GM23338 (cell line): ENCODE measurements around the gene APELA. TPM values are rescaled to one million over a fixed set of nuclear protein-coding genes. Genes with fewer than 3 reads are reported as not detected.

Experiments
- ATAC-seq: fragments of 200-7000 bp; cut with Tn5 transposase; 3 replicates; pipeline ENCODE4 v1.9.1; 2020
- DNase-seq: peaks from one replicate; pipeline ENCODE4 v3.0.0-alpha.2; 2015; ENCODE audit warnings: low spot score
- H2AFZ ChIP-seq: fragments of 200-600 bp; sonication (generic); 2 replicates; pipeline ENCODE4 v1.8.0; 2016; ENCODE audit warnings: antibody characterized with exemption, mild to moderate bottlenecking, moderate library complexity
- H3F3A ChIP-seq: fragments of 200-600 bp; sonication (generic); replicated peaks from 2 replicates; pipeline ENCODE4 v1.8.0; 2017; ENCODE audit warnings: antibody characterized with exemption, mixed run types, low read depth
- H3K27ac ChIP-seq: fragments of 200-600 bp; sonication (generic); 2 replicates; pipeline ENCODE4 v1.6.1; 2016; ENCODE audit warnings: low read depth
- H3K27me3 ChIP-seq: fragments of 200-600 bp; sonication (generic); 2 replicates; pipeline ENCODE4 v1.8.0; 2016; ENCODE audit warnings: mild to moderate bottlenecking, mixed run types, moderate library complexity; ENCODE audit not compliant: insufficient read depth
- H3K36me3 ChIP-seq: fragments of 200-600 bp; sonication (generic); 2 replicates; pipeline ENCODE4 v1.8.0; 2016; ENCODE audit warnings: mild to moderate bottlenecking; ENCODE audit not compliant: insufficient read depth
- H3K4me1 ChIP-seq: fragments of 200-600 bp; sonication (generic); 2 replicates; pipeline ENCODE4 v1.8.0; 2016; ENCODE audit warnings: mild to moderate bottlenecking, moderate library complexity; ENCODE audit not compliant: insufficient read depth
- H3K4me2 ChIP-seq: fragments of 200-600 bp; sonication (generic); 2 replicates; pipeline ENCODE4 v1.7.1; 2017; ENCODE audit warnings: mixed run types
- H3K4me3 ChIP-seq: fragments of 200-600 bp; sonication (generic); 2 replicates; pipeline ENCODE4 v1.6.1; 2016; ENCODE audit warnings: mixed run types
- H3K79me2 ChIP-seq: fragments of 200-600 bp; sonication (generic); replicated peaks from 2 replicates; pipeline ENCODE4 v1.8.0; 2017; ENCODE audit warnings: mild to moderate bottlenecking; ENCODE audit not compliant: insufficient read depth
- H3K9me2 ChIP-seq: fragments of 200-600 bp; sonication (generic); 2 replicates; pipeline ENCODE4 v1.8.0; 2017; ENCODE audit not compliant: insufficient read depth
- H4K20me1 ChIP-seq: fragments of 200-600 bp; sonication (generic); replicated peaks from 2 replicates; pipeline ENCODE4 v1.8.0; 2017; ENCODE audit warnings: mild to moderate bottlenecking; ENCODE audit not compliant: insufficient read depth
- H3K27ac Mint-ChIP-seq: 2 replicates; pipeline ENCODE4 v1.8.0; 2020; ENCODE audit warnings: inconsistent platforms, mild to moderate bottlenecking, moderate library complexity, mixed read lengths
- H3K27me3 Mint-ChIP-seq: 3 replicates; pipeline ENCODE4 v1.8.0; 2022; ENCODE audit warnings: low read depth, mild to moderate bottlenecking, moderate library complexity, mixed read lengths, inconsistent platforms; ENCODE audit not compliant: insufficient read depth, poor library complexity
- H3K36me3 Mint-ChIP-seq: 3 replicates; pipeline ENCODE4 v1.8.0; 2021; ENCODE audit warnings: low read depth, mild to moderate bottlenecking, inconsistent platforms, moderate library complexity, mixed read lengths
- H3K4me1 Mint-ChIP-seq: 3 replicates; pipeline ENCODE4 v1.8.0; 2020; ENCODE audit warnings: mild to moderate bottlenecking, inconsistent platforms, mixed read lengths
- H3K4me3 Mint-ChIP-seq: 3 replicates; pipeline ENCODE4 v1.8.0; 2021; ENCODE audit warnings: moderate library complexity, mild to moderate bottlenecking, inconsistent platforms, mixed read lengths
- H3K9me3 Mint-ChIP-seq: 3 replicates; pipeline ENCODE4 v1.8.0; 2020; ENCODE audit warnings: moderate library complexity, mild to moderate bottlenecking, inconsistent platforms, mixed read lengths
- CTCF ChIP-seq, 2 experiments: fragments of 200-600 bp in 1 of 2; sonication (generic) in 1 of 2; conservative IDR thresholded peaks; 2 replicates each; pipeline versions ENCODE4 v1.5.1 to v1.6.1; 2016 to 2017; ENCODE audit warnings: antibody characterized with exemption in 2 of 2, low read depth in 2 of 2, mild to moderate bottlenecking in 2 of 2, moderate library complexity in 1 of 2
- ETS1 ChIP-seq: IDR thresholded peaks from 2 replicates; pipeline ENCODE4 v1.6.1; 2016; ENCODE audit warnings: antibody characterized with exemption
- EZH2 ChIP-seq: fragments of 200-600 bp; sonication (generic); IDR thresholded peaks from one replicate; pipeline ENCODE4 v1.8.0; 2017; ENCODE audit warnings: antibody characterized with exemption, mild to moderate bottlenecking, low read depth; ENCODE audit not compliant: unreplicated experiment
- EZH2phosphoT487 ChIP-seq: fragments of 200-600 bp; sonication (generic); IDR thresholded peaks from one replicate; pipeline ENCODE4 v1.8.1; 2018; ENCODE audit warnings: antibody characterized with exemption; ENCODE audit not compliant: unreplicated experiment
- JUNB ChIP-seq: IDR thresholded peaks from one replicate; pipeline ENCODE4 v1.6.1; 2016; ENCODE audit warnings: antibody characterized with exemption; ENCODE audit not compliant: unreplicated experiment
- NANOG ChIP-seq: IDR thresholded peaks from 2 replicates; pipeline ENCODE4 v1.6.1; 2016; ENCODE audit warnings: antibody characterized with exemption, borderline replicate concordance
- POLR2AphosphoS5 ChIP-seq: IDR thresholded peaks from 2 replicates; pipeline ENCODE4 v1.6.1; 2016; ENCODE audit warnings: antibody characterized with exemption, low read depth
- REST ChIP-seq: IDR thresholded peaks from one replicate; pipeline ENCODE4 v1.6.1; 2018; ENCODE audit warnings: antibody characterized with exemption; ENCODE audit not compliant: unreplicated experiment
- STAT1 ChIP-seq: IDR thresholded peaks from one replicate; pipeline ENCODE4 v1.6.1; 2016; ENCODE audit warnings: antibody characterized with exemption; ENCODE audit not compliant: unreplicated experiment
- ZNF114 ChIP-seq: fragments of 250-450 bp; sonication (Bioruptor Pico); IDR thresholded peaks from 2 replicates; pipeline ENCODE4 v1.5.0; 2020; ENCODE audit warnings: mild to moderate bottlenecking, moderate library complexity
- ZNF331 ChIP-seq: fragments of 250-450 bp; sonication (Bioruptor Pico); IDR thresholded peaks from 2 replicates; pipeline ENCODE4 v1.5.0; 2020; ENCODE audit warnings: low read depth, mild to moderate bottlenecking, moderate library complexity
- ZNF462 ChIP-seq: fragments of 250-450 bp; sonication (Bioruptor Pico); IDR thresholded peaks from 2 replicates; pipeline ENCODE4 v1.5.0; 2020; ENCODE audit warnings: mild to moderate bottlenecking, moderate library complexity
- polyA plus RNA-seq: library from polyadenylated mRNA; unstranded; fragments of >200 nt; fragmentation: Nextera tagmentation; extraction: Ambion mirVana; gene quantifications from 2 replicates; pipeline ENCODE4 v1.2.1, GENCODE V29; 2016
- total RNA-seq: library from RNA; depleted of rRNA; stranded (reverse); fragments of >200 nt; shearing (Covaris generic); gene quantifications from 2 replicates; pipeline ENCODE4 v1.2.3, GENCODE V29; 2014

Gene APELA
- total and polyA plus RNA-seq, 2 experiments from 2014 or later = 114 to 213 TPM

GRCh38 chr4:164926301-164926700 lies 49.3 kb downstream of the APELA start:
- Histone ChIP-seq H2AFZ (no peak overlapping the region), H3K27ac (no peak overlapping the region), H3K27me3 (no peaks in the 10 kb centered on the region), H3K4me1 (no peaks in the 10 kb centered on the region), H3F3A (no peaks in the 10 kb centered on the region), H3K9me2 (no peaks in the 10 kb centered on the region), H4K20me1 (no peaks in the 10 kb centered on the region), H3K4me2 (no peak overlapping the region), H3K79me2 (no peaks in the 10 kb centered on the region), H3K36me3 (no peaks in the 10 kb centered on the region), H3K4me3 (no peak overlapping the region)
- H3K4me1 Mint-ChIP-seq = peaks cover 3% of the 10 kb centered on the region; the same call in 1 of the 3 replicates
- DNase-seq = no peak
- TF ChIP-seq REST = no peak
- TF ChIP-seq ZNF462 (CRISPR knock-in tag) = no peak
- TF ChIP-seq NANOG = no peak
- TF ChIP-seq ZNF331 (CRISPR knock-in tag) = no peak
- no peak for TF ChIP-seq CTCF (conservative IDR thresholded peaks at IDR 0.05; ENCODE audit: low read depth in 2 of 2)
- no peak for TF ChIP-seq EZH2phosphoT487
- no peak for TF ChIP-seq ETS1
- no peak for TF ChIP-seq ZNF114
- no peak for TF ChIP-seq EZH2
- TF ChIP-seq POLR2AphosphoS5 = no peak
- no peak for TF ChIP-seq STAT1
- TF ChIP-seq JUNB = no peak
- H3K27ac Mint-ChIP-seq = no peak overlapping the region
- no peaks in the 10 kb centered on the region for H3K9me3 Mint-ChIP-seq
- H3K36me3 Mint-ChIP-seq = no peaks in the 10 kb centered on the region
- ATAC-seq = no peak
- H3K27me3 Mint-ChIP-seq = peaks cover 1% of the 10 kb centered on the region
- H3K4me3 Mint-ChIP-seq = no peak overlapping the region
